GM12878 (cell line): ENCODE results near the gene DNAJC9. TPM values are rescaled to one million over a fixed set of nuclear protein-coding genes. Genes with fewer than 3 reads are reported as not detected.

Source experiments
- CREM ChIP-seq: IDR thresholded peaks from 2 replicates; pipeline ENCODE4 v1.6.1; 2014; ENCODE audit warnings: antibody characterized with exemption, low read depth
- DPF2 ChIP-seq: fragments of 450-650 bp; IDR thresholded peaks from 2 replicates; pipeline ENCODE4 v1.6.1; 2017; ENCODE audit warnings: mild to moderate bottlenecking
- FOS ChIP-seq: IDR thresholded peaks from 3 replicates; pipeline ENCODE4 v1.6.1; 2011; ENCODE audit warnings: borderline replicate concordance; ENCODE audit not compliant: insufficient read length; ENCODE audit errors: extremely low read depth
- HDGF ChIP-seq: fragments of 450-650 bp; IDR thresholded peaks from 2 replicates; pipeline ENCODE4 v1.6.1; 2016; ENCODE audit warnings: antibody characterized with exemption
- IKZF1 ChIP-seq: fragments of 450-650 bp; conservative IDR thresholded peaks from 2 replicates; pipeline ENCODE4 v1.6.1; 2017; ENCODE audit warnings: antibody characterized with exemption, mild to moderate bottlenecking
- JUNB ChIP-seq: IDR thresholded peaks from 2 replicates; pipeline ENCODE4 v1.6.1; 2016; ENCODE audit warnings: antibody characterized with exemption, mild to moderate bottlenecking
- KAT2A ChIP-seq: conservative IDR thresholded peaks from 2 replicates; pipeline ENCODE4 v1.6.1; 2011; ENCODE audit warnings: low read depth, low read length; ENCODE audit not compliant: control insufficient read depth
- MEF2A ChIP-seq: IDR thresholded peaks from 2 replicates; pipeline ENCODE4 v1.6.1; 2011; ENCODE audit warnings: low read depth, mild to moderate bottlenecking, low read length, moderate library complexity; ENCODE audit not compliant: insufficient read depth
- MYC ChIP-seq: IDR thresholded peaks from 2 replicates; pipeline ENCODE4 v1.6.1; 2011; ENCODE audit warnings: mild to moderate bottlenecking, low read length, moderate library complexity, inconsistent platforms; ENCODE audit not compliant: insufficient read depth, insufficient replicate concordance, insufficient read length, severe bottlenecking
- NR2C2 ChIP-seq: IDR thresholded peaks from 2 replicates; pipeline ENCODE4 v1.6.1; 2011; ENCODE audit warnings: borderline replicate concordance, low read depth; ENCODE audit not compliant: control insufficient read depth, insufficient read length
- polyA plus RNA-seq, 11 experiments: library from polyadenylated mRNA; depleted of rRNA in 4 of 11; unstranded in 6 of 11; stranded (reverse) in 5 of 11; fragments of >200 nt; fragmentation: Nextera tagmentation in 4 of 11; fragmentation: Illumina TruSeq in 1 of 11; extraction: Ambion mirVana in 4 of 11; extraction: Trizol in 1 of 11; gene quantifications; 1 replicate in 1 of 11; 2 replicates in 10 of 11; pipeline versions ENCODE4 v1.2.1 to v1.2.3, GENCODE V29; 2011 to 2016; ENCODE audit warnings: inconsistent platforms in 2 of 11, missing spikeins in 2 of 11, low read depth in 1 of 11
- total RNA-seq, 4 experiments: library from RNA; depleted of rRNA in 3 of 4; stranded (reverse); fragments of >200 nt in 3 of 4; fragmentation: Illumina TruSeq in 1 of 4; extraction: Trizol in 1 of 4; gene quantifications; 2 replicates each; pipeline versions ENCODE4 v1.2.1 to v1.2.3, GENCODE V29; 2013 to 2021
- TF ChIP-seq, protein P1 (sequence below): fragments of 450-650 bp; IDR thresholded peaks from 2 replicates; pipeline ENCODE4 v1.6.1; 2018; ENCODE audit warnings: borderline replicate concordance, mild to moderate bottlenecking; ENCODE audit not compliant: partially characterized antibody
- TF ChIP-seq, protein P2 (sequence below): IDR thresholded peaks from 2 replicates; pipeline ENCODE4 v1.6.1; 2011; ENCODE audit warnings: low read depth, mild to moderate bottlenecking, low read length, moderate library complexity, borderline replicate concordance; ENCODE audit errors: extremely low read depth
- TF ChIP-seq, protein P3 (sequence below): fragments of 450-650 bp; IDR thresholded peaks from 2 replicates; pipeline ENCODE4 v1.6.1; 2016; ENCODE audit warnings: mild to moderate bottlenecking
- TF ChIP-seq, protein P4 (sequence below): IDR thresholded peaks from 2 replicates; pipeline ENCODE4 v1.6.1; 2011; ENCODE audit warnings: borderline replicate concordance, low read depth, mild to moderate bottlenecking, moderate library complexity, mixed read lengths, low read length; ENCODE audit not compliant: insufficient read depth; ENCODE audit errors: extremely low read length
- TF ChIP-seq, protein P5 (sequence below): fragments of 450-650 bp; IDR thresholded peaks from 2 replicates; pipeline ENCODE4 v1.6.1; 2016; ENCODE audit warnings: mild to moderate bottlenecking
- TF ChIP-seq, protein P6 (sequence below): fragments of 450-650 bp; IDR thresholded peaks from 2 replicates; pipeline ENCODE4 v1.6.1; 2017; ENCODE audit warnings: mild to moderate bottlenecking, moderate library complexity

DNAJC9 gene
- total and polyA plus RNA-seq, 10 of the 15 experiments (the other 5 are each of a cell fraction or from before 2014, with no cell fraction given) = 15.0 to 72.9 (median 41.8) TPM

DNA sequence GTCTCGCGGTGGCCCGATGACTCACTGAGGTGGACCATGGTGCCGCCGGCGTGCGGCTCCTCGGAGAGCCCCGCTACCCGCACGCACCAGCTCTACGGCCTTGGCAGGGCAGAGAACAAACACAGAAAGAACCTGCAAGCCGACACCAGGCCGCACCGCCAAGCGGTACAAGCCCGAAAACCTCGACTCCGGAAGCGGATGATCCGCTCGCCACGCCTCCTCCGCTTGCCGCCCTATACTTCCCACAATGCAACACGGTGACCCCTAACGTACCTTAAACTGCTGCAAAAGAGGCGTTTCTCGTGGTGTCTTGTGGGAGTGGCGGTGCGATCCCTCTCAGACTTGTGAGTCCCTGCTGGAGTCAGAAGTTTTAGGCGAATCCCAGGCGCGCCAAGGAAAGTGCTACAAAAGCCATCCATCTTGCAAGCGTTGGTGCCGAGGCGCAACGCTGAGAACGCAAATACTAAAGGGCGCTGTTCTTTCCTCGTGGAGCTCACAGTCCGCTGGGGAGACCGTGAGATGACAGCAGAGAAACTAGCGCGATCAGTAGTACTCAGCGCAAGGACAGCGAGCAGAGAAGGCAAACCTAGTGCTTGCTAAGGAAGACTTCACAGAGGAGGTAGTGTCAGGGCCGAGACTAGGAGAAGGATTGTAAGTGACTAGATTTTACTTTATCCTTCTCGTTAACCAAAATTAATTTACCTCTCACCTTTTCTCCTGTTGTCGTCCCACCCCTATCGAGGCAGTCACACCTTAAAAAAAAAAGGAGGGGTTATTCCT, 5.6 kb upstream of the DNAJC9 start, which contains the start of gene MRPS16 (continued):
- TF ChIP-seq, protein P1, sequence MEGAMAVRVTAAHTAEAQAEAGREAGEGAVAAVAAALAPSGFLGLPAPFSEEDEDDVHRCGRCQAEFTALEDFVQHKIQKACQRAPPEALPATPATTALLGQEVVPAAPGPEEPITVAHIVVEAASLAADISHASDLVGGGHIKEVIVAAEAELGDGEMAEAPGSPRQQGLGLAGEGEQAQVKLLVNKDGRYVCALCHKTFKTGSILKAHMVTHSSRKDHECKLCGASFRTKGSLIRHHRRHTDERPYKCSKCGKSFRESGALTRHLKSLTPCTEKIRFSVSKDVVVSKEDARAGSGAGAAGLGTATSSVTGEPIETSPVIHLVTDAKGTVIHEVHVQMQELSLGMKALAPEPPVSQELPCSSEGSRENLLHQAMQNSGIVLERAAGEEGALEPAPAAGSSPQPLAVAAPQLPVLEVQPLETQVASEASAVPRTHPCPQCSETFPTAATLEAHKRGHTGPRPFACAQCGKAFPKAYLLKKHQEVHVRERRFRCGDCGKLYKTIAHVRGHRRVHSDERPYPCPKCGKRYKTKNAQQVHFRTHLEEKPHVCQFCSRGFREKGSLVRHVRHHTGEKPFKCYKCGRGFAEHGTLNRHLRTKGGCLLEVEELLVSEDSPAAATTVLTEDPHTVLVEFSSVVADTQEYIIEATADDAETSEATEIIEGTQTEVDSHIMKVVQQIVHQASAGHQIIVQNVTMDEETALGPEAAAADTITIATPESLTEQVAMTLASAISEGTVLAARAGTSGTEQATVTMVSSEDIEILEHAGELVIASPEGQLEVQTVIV = peak; percentile 98
- TF ChIP-seq MEF2A = 0 out of 2 replicates have a peak, but pooled peaks have one; percentile 22
- no peak for TF ChIP-seq KAT2A
- TF ChIP-seq DPF2 = 0 out of 2 replicates have a peak, but pooled peaks have one; percentile 13
- TF ChIP-seq JUNB = no peak
- peak; percentile 90 for TF ChIP-seq IKZF1
- TF ChIP-seq MYC = peak; percentile 39
- peak; percentile 45; the same call in 1 of the 2 replicates for TF ChIP-seq HDGF
- TF ChIP-seq, protein P2, sequence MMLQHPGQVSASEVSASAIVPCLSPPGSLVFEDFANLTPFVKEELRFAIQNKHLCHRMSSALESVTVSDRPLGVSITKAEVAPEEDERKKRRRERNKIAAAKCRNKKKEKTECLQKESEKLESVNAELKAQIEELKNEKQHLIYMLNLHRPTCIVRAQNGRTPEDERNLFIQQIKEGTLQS = peak; percentile 73; the same call in 1 of the 2 replicates
- TF ChIP-seq, protein P3, sequence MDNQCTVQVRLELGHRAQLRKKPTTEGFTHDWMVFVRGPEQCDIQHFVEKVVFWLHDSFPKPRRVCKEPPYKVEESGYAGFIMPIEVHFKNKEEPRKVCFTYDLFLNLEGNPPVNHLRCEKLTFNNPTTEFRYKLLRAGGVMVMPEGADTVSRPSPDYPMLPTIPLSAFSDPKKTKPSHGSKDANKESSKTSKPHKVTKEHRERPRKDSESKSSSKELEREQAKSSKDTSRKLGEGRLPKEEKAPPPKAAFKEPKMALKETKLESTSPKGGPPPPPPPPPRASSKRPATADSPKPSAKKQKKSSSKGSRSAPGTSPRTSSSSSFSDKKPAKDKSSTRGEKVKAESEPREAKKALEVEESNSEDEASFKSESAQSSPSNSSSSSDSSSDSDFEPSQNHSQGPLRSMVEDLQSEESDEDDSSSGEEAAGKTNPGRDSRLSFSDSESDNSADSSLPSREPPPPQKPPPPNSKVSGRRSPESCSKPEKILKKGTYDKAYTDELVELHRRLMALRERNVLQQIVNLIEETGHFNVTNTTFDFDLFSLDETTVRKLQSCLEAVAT = peak; percentile 69; the same call in 1 of the 2 replicates
- TF ChIP-seq FOS = no peak
- TF ChIP-seq, protein P4, sequence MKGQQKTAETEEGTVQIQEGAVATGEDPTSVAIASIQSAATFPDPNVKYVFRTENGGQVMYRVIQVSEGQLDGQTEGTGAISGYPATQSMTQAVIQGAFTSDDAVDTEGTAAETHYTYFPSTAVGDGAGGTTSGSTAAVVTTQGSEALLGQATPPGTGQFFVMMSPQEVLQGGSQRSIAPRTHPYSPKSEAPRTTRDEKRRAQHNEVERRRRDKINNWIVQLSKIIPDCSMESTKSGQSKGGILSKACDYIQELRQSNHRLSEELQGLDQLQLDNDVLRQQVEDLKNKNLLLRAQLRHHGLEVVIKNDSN = no peak
- TF ChIP-seq, protein P5, sequence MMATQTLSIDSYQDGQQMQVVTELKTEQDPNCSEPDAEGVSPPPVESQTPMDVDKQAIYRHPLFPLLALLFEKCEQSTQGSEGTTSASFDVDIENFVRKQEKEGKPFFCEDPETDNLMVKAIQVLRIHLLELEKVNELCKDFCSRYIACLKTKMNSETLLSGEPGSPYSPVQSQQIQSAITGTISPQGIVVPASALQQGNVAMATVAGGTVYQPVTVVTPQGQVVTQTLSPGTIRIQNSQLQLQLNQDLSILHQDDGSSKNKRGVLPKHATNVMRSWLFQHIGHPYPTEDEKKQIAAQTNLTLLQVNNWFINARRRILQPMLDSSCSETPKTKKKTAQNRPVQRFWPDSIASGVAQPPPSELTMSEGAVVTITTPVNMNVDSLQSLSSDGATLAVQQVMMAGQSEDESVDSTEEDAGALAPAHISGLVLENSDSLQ = 0 out of 2 replicates have a peak, but pooled peaks have one; percentile 27
- TF ChIP-seq NR2C2 = peak; percentile 86
- TF ChIP-seq, protein P6, sequence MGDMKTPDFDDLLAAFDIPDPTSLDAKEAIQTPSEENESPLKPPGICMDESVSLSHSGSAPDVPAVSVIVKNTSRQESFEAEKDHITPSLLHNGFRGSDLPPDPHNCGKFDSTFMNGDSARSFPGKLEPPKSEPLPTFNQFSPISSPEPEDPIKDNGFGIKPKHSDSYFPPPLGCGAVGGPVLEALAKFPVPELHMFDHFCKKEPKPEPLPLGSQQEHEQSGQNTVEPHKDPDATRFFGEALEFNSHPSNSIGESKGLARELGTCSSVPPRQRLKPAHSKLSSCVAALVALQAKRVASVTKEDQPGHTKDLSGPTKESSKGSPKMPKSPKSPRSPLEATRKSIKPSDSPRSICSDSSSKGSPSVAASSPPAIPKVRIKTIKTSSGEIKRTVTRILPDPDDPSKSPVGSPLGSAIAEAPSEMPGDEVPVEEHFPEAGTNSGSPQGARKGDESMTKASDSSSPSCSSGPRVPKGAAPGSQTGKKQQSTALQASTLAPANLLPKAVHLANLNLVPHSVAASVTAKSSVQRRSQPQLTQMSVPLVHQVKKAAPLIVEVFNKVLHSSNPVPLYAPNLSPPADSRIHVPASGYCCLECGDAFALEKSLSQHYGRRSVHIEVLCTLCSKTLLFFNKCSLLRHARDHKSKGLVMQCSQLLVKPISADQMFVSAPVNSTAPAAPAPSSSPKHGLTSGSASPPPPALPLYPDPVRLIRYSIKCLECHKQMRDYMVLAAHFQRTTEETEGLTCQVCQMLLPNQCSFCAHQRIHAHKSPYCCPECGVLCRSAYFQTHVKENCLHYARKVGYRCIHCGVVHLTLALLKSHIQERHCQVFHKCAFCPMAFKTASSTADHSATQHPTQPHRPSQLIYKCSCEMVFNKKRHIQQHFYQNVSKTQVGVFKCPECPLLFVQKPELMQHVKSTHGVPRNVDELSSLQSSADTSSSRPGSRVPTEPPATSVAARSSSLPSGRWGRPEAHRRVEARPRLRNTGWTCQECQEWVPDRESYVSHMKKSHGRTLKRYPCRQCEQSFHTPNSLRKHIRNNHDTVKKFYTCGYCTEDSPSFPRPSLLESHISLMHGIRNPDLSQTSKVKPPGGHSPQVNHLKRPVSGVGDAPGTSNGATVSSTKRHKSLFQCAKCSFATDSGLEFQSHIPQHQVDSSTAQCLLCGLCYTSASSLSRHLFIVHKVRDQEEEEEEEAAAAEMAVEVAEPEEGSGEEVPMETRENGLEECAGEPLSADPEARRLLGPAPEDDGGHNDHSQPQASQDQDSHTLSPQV = no peak
- peak; percentile 75 for TF ChIP-seq CREM
